ENCODE data around the gene KIF2C. TPM values are rescaled to one million over a fixed set of nuclear protein-coding genes. Genes with fewer than 3 reads are reported as not detected.
"Not testable (repeated sequence)": the region's sequence is repeated elsewhere in the genome, so short reads cannot be mapped to it uniquely, and the experiment has no call there.

Gene KIF2C
- total RNA-seq, 5 donors from 2014 or later (not counting 1 experiment from before 2014, with no cell fraction given), result 0.68 to 1.6 (median 1.1) TPM

DNA sequence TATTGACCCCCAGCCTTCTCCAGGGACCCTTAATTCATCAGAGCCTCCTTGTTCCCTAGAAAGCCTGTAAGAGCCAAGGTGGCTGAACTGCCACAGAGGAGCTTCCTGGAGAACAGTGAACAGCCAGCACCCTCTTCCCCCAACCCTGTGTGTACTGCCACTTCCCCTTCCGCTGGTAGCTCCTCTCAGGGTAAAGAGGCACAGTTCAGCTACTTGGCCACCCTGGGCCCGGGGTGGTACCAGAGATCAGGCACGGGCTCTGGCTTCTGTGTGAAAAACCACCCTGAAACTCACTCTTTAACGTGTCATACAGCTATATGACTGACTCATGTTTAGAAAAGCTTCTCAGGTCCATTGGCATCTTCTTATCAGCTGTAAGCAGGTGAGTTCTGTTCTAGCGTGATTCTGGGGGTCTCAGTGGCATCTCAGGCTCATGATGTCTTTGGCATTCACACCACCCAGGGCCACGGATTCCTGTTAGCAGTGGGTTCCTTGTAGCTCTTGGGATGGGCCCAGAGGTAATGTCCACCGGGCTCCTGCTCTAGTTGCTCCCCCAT lies 42.8 kb upstream of the KIF2C start:
- peak overlapping the region; percentile 93 to 96 for H3K27ac Mint-ChIP-seq
- H3K36me3 Mint-ChIP-seq, result no peaks in the 10 kb centered on the region
- POLR2A ChIA-PET, result interaction anchor here (0.5 to 1.2 kb wide), 3 partner anchors 21 to 862 kb away, joined by 3 to 4 read pairs (median 4); no protein-coding TSS in a partner anchor
- peaks cover 15 to 18% of the 10 kb centered on the region in 2 experiments for H3K4me1 ChIP-seq (ENCODE audit: control insufficient read depth in 1 of 2, extremely low read depth in 1 of 2, insufficient read depth in 2 of 2, low read length in 2 of 2)
- H3K27ac ChIP-seq (ENCODE audit: low read length), result peak overlapping the region; percentile 83
- WGBS (ENCODE audit: insufficient coverage), result 23% methylated on average over 6 of the region's 7 CpGs
- H3K4me1 Mint-ChIP-seq, result peaks cover 14 to 25% (median 15%) of the 10 kb centered on the region in 3 donors
- H3K4me3 ChIP-seq (ENCODE audit: control insufficient read depth in 1 of 2, extremely low read depth in 1 of 2, low read length in 1 of 2), result peak overlapping the region in 1 of 2 donors; percentile 39
- no peaks in the 10 kb centered on the region for H3K27me3 ChIP-seq (replicated peaks in 1 of 2; ENCODE audit: control insufficient read depth in 2 of 2, extremely low read depth in 1 of 2, insufficient read depth in 2 of 2, low read length in 1 of 2)
- H3K9me3 Mint-ChIP-seq, result no peaks in the 10 kb centered on the region
- H3K4me3 Mint-ChIP-seq, result peak overlapping the region in 1 of 3 donors; percentile 44
- no peaks in the 10 kb centered on the region for H3K9me3 ChIP-seq
- DNase-seq, result peak in 33 of 35 experiments; percentile 17 to 55 (median 39)
- peak; percentile 95 to 100 (median 100) for ATAC-seq (replicated peaks in 1 of 4)
- no peaks in the 10 kb centered on the region for H3K36me3 ChIP-seq (ENCODE audit: control insufficient read depth in 2 of 2, extremely low read depth in 1 of 2, insufficient read depth in 1 of 2, low read length in 1 of 2)
- no peaks in the 10 kb centered on the region for H3K27me3 Mint-ChIP-seq
- CTCF ChIA-PET, result interaction anchor here (0.5 to 0.7 kb wide), 4 partner anchors 13 to 500 kb away, joined by 3 to 7 read pairs (median 4); no protein-coding TSS in a partner anchor

DNA sequence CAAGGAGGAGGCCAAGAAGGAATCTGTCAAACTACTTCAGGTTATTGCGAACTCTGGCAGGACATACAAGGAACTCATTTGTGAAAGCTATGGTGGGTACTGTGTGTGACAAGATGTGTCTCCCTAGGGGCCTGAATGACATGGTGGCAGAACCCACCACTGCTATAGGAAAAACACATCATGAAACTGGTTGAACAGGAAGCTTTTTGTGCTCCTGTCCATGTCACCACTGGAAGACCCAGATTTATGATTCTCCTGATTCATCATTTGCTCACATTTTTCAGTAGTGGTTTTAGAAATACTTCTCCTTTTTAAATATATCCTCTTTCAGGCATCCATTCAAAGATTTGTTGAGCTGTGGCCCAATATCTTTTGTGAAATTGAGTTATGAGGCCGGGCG lies 41.5 kb upstream of the KIF2C start:
- peaks cover 14 to 25% (median 15%) of the 10 kb centered on the region in 3 donors for H3K4me1 Mint-ChIP-seq

DNA sequence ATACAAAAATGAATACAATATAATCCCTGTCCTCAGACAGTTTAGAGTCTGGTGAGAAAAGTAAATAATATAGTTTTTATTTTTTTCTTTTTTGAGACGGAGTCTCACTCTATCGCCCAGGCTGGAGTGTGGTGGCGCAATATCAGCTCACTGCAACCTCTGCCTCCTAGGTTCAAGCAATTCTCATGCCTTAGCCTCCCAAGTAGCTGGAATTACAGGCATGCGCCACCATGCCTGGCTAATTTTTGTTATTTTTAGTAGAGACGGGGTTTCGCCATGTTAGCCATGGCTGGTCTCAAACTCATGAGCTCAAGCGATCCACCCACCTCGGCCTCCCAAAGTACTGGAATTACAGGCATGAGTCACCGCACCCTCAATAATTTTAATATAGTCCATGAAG lies 40.3 kb upstream of the KIF2C start:
- H3K27ac Mint-ChIP-seq; H3K27ac ChIP-seq (ENCODE audit: low read length); H3K27me3 ChIP-seq (replicated peaks in 1 of 2; ENCODE audit: control insufficient read depth in 2 of 2, extremely low read depth in 1 of 2, insufficient read depth in 2 of 2, low read length in 1 of 2); ATAC-seq (replicated peaks in 1 of 4); POLR2A ChIA-PET; H3K9me3 Mint-ChIP-seq; H3K9me3 ChIP-seq; H3K4me3 Mint-ChIP-seq; H3K36me3 Mint-ChIP-seq; H3K27me3 Mint-ChIP-seq; H3K36me3 ChIP-seq (ENCODE audit: control insufficient read depth in 2 of 2, extremely low read depth in 1 of 2, insufficient read depth in 1 of 2, low read length in 1 of 2); H3K4me3 ChIP-seq (ENCODE audit: control insufficient read depth in 1 of 2, extremely low read depth in 1 of 2, low read length in 1 of 2); DNase-seq: not testable (repeated sequence)
- WGBS (ENCODE audit: insufficient coverage), result no CpG with 5 or more reads among the region's 9 CpGs
- peaks cover 15 to 18% of the 10 kb centered on the region in 2 experiments for H3K4me1 ChIP-seq (ENCODE audit: control insufficient read depth in 1 of 2, extremely low read depth in 1 of 2, insufficient read depth in 2 of 2, low read length in 2 of 2)
- H3K4me1 Mint-ChIP-seq, result peaks cover 14 to 25% (median 15%) of the 10 kb centered on the region in 3 donors
- CTCF ChIA-PET, result interaction anchor here in 1 of 2 donors (0.6 kb wide), 1 partner anchor 999 kb away, joined by 3 read pairs; no protein-coding TSS in a partner anchor

More for the DNA sequence above, 41.5 kb upstream of the KIF2C start:
- H3K27me3 Mint-ChIP-seq, result no peaks in the 10 kb centered on the region
- 60% methylated on average over 2 of the region's 3 CpGs for WGBS (ENCODE audit: insufficient coverage)
- Histone ChIP-seq H3K4me1 (ENCODE audit: control insufficient read depth in 1 of 2, extremely low read depth in 1 of 2, insufficient read depth in 2 of 2, low read length in 2 of 2) (peaks cover 15 to 18% of the 10 kb centered on the region in 2 experiments), H3K4me3 (ENCODE audit: control insufficient read depth in 1 of 2, extremely low read depth in 1 of 2, low read length in 1 of 2) (no peak overlapping the region), H3K9me3 (no peaks in the 10 kb centered on the region), H3K27ac (ENCODE audit: low read length) (no peak overlapping the region), H3K36me3 (ENCODE audit: control insufficient read depth in 2 of 2, extremely low read depth in 1 of 2, insufficient read depth in 1 of 2, low read length in 1 of 2) (no peaks in the 10 kb centered on the region), H3K27me3 (replicated peaks in 1 of 2; ENCODE audit: control insufficient read depth in 2 of 2, extremely low read depth in 1 of 2, insufficient read depth in 2 of 2, low read length in 1 of 2) (no peaks in the 10 kb centered on the region)
- H3K27ac Mint-ChIP-seq, result no peak overlapping the region
- no peak for DNase-seq
- no peaks in the 10 kb centered on the region for H3K36me3 Mint-ChIP-seq
- no peaks in the 10 kb centered on the region for H3K9me3 Mint-ChIP-seq
- CTCF ChIA-PET, result no interaction called here
- ATAC-seq (replicated peaks in 1 of 4), result no peak
- H3K4me3 Mint-ChIP-seq, result no peak overlapping the region
- POLR2A ChIA-PET, result interaction anchor here in 1 of 2 donors (0.5 to 0.7 kb wide), 2 partner anchors 29 to 639 kb away, joined by 3 read pairs; no protein-coding TSS in a partner anchor

DNA sequence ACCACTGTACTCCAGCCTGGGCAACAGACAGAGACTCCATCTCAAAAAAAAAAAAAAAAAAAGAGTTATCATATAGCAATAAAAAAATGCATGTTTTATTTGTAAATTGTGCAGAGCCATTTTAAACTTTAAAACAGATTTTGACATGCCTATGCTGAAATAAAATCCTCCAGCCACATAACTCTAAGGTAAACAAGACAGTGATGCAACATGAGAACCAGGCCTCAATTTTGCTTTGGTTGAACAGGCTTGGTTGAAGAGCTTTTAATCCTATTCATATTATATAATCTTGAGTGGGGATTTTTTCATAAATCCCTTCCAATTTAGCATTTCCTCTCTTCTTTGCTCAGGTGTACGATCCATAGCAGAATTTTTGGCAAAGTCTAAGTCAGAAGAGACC lies 39.1 kb upstream of the KIF2C start:
- Histone ChIP-seq H3K4me1 (ENCODE audit: control insufficient read depth in 1 of 2, extremely low read depth in 1 of 2, insufficient read depth in 2 of 2, low read length in 2 of 2) (peaks cover 15 to 18% of the 10 kb centered on the region in 2 experiments), H3K4me3 (ENCODE audit: control insufficient read depth in 1 of 2, extremely low read depth in 1 of 2, low read length in 1 of 2) (no peak overlapping the region), H3K36me3 (ENCODE audit: control insufficient read depth in 2 of 2, extremely low read depth in 1 of 2, insufficient read depth in 1 of 2, low read length in 1 of 2) (no peaks in the 10 kb centered on the region), H3K27me3 (replicated peaks in 1 of 2; ENCODE audit: control insufficient read depth in 2 of 2, extremely low read depth in 1 of 2, insufficient read depth in 2 of 2, low read length in 1 of 2) (no peaks in the 10 kb centered on the region), H3K27ac (ENCODE audit: low read length) (no peak overlapping the region), H3K9me3 (no peaks in the 10 kb centered on the region)
- no peak overlapping the region for H3K27ac Mint-ChIP-seq
- no peak for ATAC-seq (replicated peaks in 1 of 4)
- 80% methylated on average over 1 of the region's 1 CpG for WGBS (ENCODE audit: insufficient coverage)
- no peak overlapping the region for H3K4me3 Mint-ChIP-seq
- ChIA-PET POLR2A (no interaction called here), CTCF (no interaction called here)
- DNase-seq, result no peak
- no peaks in the 10 kb centered on the region for H3K27me3 Mint-ChIP-seq
- H3K36me3 Mint-ChIP-seq, result no peaks in the 10 kb centered on the region
- no peaks in the 10 kb centered on the region for H3K9me3 Mint-ChIP-seq
- H3K4me1 Mint-ChIP-seq, result peaks cover 14 to 21% (median 15%) of the 10 kb centered on the region in 3 donors

DNA sequence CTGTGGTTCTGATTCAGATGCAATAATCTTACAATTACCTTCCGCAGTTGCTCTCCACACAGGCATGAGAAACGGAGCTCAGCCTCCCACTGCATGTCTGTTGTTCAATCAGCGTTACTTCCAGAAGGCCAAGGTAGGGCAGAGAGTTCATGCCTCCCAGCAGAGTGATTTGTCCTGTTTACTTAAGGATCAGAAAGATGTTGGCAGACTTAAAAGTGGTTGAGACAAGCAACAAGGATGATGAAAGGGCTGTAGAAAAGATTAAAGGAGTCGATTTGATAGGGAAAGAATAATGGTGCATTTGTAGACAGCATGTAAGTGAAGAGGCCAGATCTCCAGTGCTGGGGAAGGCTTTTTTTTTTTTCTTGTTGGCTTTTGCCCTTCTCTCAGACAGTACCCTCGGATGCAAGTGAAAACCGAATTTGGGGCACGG lies 38.5 kb upstream of the KIF2C start:
- H3K27ac Mint-ChIP-seq, result no peak overlapping the region
- H3K36me3 Mint-ChIP-seq, result no peaks in the 10 kb centered on the region
- no peaks in the 10 kb centered on the region for H3K27me3 Mint-ChIP-seq
- ChIA-PET POLR2A (no interaction called here), CTCF (no interaction called here)
- Histone ChIP-seq H3K27me3 (replicated peaks in 1 of 2; ENCODE audit: control insufficient read depth in 2 of 2, extremely low read depth in 1 of 2, insufficient read depth in 2 of 2, low read length in 1 of 2) (no peaks in the 10 kb centered on the region), H3K36me3 (ENCODE audit: control insufficient read depth in 2 of 2, extremely low read depth in 1 of 2, insufficient read depth in 1 of 2, low read length in 1 of 2) (no peaks in the 10 kb centered on the region), H3K9me3 (no peaks in the 10 kb centered on the region), H3K4me3 (ENCODE audit: control insufficient read depth in 1 of 2, extremely low read depth in 1 of 2, low read length in 1 of 2) (no peak overlapping the region), H3K27ac (ENCODE audit: low read length) (no peak overlapping the region), H3K4me1 (ENCODE audit: control insufficient read depth in 1 of 2, extremely low read depth in 1 of 2, insufficient read depth in 2 of 2, low read length in 2 of 2) (peaks cover 12 to 13% of the 10 kb centered on the region in 2 experiments)
- peaks cover 14 to 17% (median 15%) of the 10 kb centered on the region in 3 donors for H3K4me1 Mint-ChIP-seq
- no peak overlapping the region for H3K4me3 Mint-ChIP-seq
- no peak for DNase-seq
- ATAC-seq (replicated peaks in 1 of 4), result no peak
- H3K9me3 Mint-ChIP-seq, result no peaks in the 10 kb centered on the region
- WGBS (ENCODE audit: insufficient coverage), result 71% methylated on average over 6 of the region's 7 CpGs

DNA sequence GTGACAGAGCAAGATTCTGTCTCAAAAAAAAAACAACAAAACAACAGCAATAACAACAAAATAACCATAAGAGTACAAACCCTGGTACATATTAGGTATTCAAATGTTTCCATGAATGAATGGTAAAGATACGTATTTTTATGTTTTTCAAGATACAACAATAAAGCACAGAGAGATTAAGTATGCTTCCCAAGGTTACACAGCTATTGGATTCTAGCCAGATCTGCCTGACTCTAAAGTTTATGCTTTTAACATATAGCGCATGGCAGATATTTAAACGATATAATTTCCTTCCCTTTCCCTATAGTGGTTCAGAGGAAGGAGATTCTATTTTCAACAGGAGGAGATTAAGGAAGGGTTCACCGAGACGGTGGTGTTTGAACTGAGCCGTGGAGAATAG lies 34.2 kb upstream of the KIF2C start:
- H3K27ac Mint-ChIP-seq, result no peak overlapping the region
- no peak overlapping the region for H3K4me3 ChIP-seq (ENCODE audit: control insufficient read depth in 1 of 2, extremely low read depth in 1 of 2, low read length in 1 of 2)
- POLR2A ChIA-PET, result no interaction called here

More for the DNA sequence above, 34.2 kb upstream of the KIF2C start:
- no peaks in the 10 kb centered on the region for H3K36me3 ChIP-seq (ENCODE audit: control insufficient read depth in 2 of 2, extremely low read depth in 1 of 2, insufficient read depth in 1 of 2, low read length in 1 of 2)
- CTCF ChIA-PET, result no interaction called here
- no peaks in the 10 kb centered on the region for H3K9me3 Mint-ChIP-seq
- no peak for DNase-seq
- peaks cover 8 to 11% (median 11%) of the 10 kb centered on the region in 3 donors for H3K4me1 Mint-ChIP-seq
- ATAC-seq (replicated peaks in 1 of 4), result no peak
- peaks cover 0 to 3% of the 10 kb centered on the region in 2 donors for H3K27me3 Mint-ChIP-seq
- H3K9me3 ChIP-seq, result no peaks in the 10 kb centered on the region
- H3K27me3 ChIP-seq (replicated peaks in 1 of 2; ENCODE audit: control insufficient read depth in 2 of 2, extremely low read depth in 1 of 2, insufficient read depth in 2 of 2, low read length in 1 of 2), result peaks cover 0 to 3% of the 10 kb centered on the region in 2 experiments
- no peaks in the 10 kb centered on the region for H3K36me3 Mint-ChIP-seq
- peaks cover 0 to 7% of the 10 kb centered on the region in 2 experiments for H3K4me1 ChIP-seq (ENCODE audit: control insufficient read depth in 1 of 2, extremely low read depth in 1 of 2, insufficient read depth in 2 of 2, low read length in 2 of 2)
- H3K27ac ChIP-seq (ENCODE audit: low read length), result no peak overlapping the region
- no peak overlapping the region for H3K4me3 Mint-ChIP-seq
- 84% methylated on average over 3 of the region's 6 CpGs for WGBS (ENCODE audit: insufficient coverage)
